ENCODE data around the gene ATRN.

Gene ATRN

GRCh38 chr20:3631534-3631933, 160.7 kb downstream of the ATRN start:
- no peak for DNase-seq

DNA sequence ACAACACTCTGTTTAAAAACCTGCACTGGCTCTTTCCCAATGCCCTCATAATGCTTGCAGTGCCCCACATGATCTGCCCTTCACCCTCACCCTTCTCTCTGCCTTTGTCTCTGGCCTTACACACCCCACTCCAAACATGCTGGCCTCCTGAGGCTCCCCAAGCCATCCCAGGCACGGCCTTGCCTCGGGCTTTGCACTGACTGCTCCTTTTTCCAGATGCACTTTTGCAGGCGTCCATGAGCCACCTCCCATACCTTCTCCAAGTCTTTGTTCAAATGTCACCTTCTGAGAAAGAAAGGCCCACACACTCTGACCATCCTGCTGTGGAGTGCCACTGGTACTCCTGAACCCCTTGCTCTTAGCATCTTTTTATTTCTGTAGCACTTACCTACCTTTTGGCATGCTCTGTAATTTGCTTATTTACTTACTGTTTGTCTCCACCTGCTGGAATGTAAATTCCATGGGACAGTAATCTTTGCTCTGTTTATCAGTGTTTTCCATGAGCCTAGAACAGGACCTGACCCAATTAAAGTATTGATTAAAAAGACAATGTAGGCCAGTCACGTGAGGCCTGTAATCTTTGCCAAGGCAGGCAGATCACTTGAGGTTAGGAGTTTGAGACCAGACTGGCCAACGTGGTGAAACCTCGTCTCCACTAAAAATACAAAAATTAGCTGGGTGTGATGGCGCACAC, 161.6 kb downstream of the ATRN start:
- no peak for DNase-seq

GRCh38 chr20:3633913-3634478, 163.2 kb downstream of the ATRN start:
- DNase-seq: no peak

DNA sequence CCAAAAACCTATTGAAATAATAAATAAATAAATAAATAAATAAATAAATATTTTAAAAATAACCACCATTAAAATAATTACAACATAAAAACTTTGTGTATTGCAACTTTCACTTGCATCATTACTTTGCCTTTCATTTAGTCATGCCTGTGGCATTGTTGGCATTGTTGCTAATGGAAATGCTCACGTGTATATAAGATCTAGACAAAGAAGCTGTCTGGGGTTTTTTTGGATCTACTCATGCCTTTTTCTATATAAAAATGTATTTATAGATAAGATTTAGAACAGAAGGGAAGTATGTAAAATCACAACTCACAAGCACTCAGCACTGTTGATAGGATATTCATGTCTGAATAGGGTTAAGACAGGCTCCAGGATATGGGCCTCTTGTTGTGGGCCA, 164.5 kb downstream of the ATRN start:
- no peak for DNase-seq

- no peak for DNase-seq
Observed at GRCh38 chr20:3640259-3640658, 169.4 kb downstream of the ATRN start.

DNA sequence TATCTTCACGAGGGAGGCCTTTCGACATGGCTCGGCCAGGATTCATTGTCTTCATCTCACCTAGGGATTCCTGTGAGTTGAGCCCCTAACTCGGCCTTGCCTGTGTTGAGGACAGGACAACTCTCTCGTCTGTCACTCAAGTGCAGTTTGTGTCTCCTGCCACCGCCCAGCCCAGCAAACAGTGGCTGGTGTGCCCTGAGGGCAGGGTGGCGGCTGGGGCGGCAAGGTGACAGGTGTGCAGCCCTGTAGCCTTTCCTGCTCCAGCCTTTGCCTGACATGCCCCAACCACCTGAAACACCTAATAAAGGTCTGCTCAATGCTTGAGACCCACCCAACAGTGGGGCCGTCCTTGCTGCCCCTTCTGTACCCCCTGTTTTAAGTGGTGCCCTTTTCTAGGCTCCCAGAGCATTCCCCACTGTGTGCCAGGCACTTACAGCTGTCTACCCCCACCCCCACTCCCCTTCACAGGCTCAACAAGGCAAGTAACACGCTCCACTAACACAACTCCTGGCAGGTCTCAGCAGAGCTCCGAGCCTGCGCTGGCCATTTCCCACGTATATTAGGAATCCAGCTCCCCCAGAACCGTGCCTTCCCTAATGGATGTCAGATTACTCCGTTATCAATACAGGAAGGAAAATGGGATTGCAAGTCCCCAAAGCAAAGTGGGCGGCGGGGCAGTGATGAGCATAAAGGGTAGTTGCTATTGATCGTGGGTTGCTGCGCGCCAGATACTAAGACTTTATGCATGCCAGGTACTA, 174.7 kb downstream of the ATRN start:
- DNase-seq: no peak

DNA sequence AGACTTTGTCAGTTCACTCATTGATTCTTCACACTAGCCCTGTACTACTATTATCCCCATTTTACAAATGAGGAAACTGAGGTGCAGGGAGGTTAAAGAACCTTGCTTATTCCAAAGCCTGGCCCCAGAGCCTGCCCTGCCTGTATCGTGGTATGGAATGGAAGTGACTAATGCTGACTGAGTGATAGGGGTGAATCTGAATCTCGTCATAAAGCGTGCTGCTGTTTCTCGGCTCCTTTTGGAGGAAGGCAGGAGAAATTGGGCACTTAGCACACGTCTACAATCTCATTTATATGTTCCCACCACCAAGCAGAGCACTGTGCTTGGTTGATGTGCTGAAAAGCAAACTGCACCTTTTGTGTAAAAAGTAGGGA, 175.2 kb downstream of the ATRN start:
- no peak for DNase-seq

DNA sequence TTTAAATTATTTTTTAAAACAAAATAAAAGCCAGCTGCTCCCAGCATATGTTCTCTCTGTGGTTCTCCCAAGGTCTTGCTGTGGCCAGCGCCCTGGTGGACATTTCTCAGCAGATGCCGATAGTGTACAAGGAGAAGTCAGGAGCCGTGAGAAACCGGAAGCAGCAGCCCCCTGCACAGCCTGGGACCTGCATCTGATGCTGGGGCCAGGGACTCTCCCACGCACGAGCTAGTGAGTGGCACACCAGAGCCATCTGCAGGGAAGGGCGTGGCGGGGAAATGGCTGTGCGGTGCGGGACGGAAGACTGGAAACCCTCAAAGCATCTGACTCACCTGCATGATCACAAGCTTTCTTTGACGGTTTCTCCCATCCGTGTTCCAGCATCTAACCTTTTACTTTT, 175.8 kb downstream of the ATRN start:
- no peak for DNase-seq

GRCh38 chr20:3647473-3647872, 176.7 kb downstream of the ATRN start:
- DNase-seq: no peak

DNA sequence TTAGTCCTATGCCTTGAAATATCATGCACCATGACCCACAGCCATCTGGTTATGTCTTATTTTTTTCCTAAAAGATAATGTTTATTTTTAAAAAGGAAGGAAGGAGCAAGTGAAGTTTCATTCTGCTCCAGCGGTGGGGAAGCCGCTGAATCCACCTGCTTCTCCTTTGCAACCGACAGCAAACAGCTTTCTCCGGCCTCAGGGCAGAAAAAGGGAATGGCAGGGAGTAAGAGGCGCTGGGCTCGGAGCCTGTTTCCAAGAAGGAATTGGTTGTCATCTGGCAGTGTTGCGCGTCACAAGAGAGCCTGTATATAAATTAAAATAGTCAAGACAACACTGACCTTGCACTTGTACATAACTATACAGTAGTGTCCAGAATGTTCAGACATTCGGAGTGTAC, 178.1 kb downstream of the ATRN start:
- no peak for DNase-seq

DNA sequence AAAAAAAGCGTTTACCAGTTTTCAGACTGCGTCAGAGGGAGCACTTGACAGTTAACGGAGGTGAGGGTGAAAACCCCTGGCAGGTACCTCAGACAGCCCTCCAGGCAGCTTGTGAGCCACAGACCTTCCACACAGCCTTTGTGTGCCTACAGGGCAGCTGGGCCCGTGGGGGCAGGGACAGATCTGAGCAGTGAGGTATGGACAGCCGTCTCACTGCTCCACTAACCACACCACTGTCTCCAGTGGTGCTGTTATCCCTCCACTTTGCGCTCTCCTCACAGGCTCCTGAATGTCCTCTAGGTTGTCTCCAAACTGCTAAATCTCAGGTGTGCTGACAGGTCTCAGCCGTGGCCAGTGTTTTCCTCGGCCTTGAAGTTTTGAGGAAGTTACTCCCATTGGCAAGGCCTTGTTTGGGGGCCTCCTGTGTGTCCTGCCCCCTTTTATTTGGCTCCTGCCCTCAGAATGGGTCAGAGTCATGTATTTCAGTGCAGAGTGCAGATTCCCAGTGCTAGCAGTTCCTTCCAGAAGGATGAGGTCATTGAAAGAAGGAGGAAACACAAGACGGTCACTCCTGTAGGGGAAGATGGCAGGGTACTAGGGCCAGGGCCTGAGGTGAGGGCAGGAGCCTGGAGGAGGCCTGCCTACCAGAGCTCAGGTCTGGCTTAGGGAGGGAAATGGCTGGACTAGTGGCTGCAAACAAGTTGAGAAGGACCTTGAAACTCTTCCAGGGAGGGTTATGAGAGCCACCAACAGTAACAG, 180.6 kb downstream of the ATRN start:
- DNase-seq: no peak

GRCh38 chr20:3652221-3652620, 181.4 kb downstream of the ATRN start:
- DNase-seq: no peak

GRCh38 chr20:3652676-3653596, 182.1 kb downstream of the ATRN start:
- DNase-seq: no peak

- no peak for DNase-seq
Observed at GRCh38 chr20:3653921-3654320, 183.1 kb downstream of the ATRN start.

DNA sequence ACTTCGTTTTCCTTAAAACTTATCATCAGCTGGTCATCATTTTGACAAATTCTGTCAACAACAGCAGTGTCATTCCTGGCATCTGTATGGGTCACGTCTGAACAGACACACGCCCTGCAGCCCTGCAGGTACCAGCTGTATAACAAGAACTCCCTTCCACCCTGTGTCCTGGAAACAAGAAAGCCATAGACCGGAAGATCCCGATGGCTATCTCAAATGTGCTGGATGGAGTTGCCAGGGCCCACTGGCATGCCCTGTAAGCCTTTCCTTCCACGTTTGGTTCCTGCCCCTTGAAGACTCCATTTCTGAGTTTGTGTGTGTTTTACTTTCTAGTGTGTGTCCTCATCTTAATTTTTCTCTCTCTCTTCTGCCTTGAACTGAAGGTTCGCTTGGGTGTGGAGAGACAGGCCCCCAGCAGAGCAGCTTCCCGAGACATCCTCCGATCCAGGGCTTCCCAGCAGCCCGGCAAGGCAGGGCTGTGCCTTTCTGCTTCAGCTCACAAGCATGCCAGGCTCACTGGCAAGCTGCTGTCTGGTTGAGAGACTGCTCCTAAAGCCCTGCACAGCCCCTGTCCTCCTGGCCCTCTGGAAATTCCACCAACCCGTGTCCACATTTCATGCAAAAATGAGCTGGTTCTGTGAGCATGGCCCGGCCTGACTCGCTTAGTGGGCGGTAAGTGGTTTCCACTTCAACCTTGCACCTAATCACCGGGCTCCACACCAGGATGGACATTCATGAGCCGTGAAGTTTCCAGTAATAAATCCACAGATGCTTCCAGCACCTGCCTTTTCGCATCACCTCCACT, 183.7 kb downstream of the ATRN start:
- DNase-seq: no peak

GRCh38 chr20:3655131-3655405, 184.2 kb downstream of the ATRN start:
- no peak for DNase-seq

DNA sequence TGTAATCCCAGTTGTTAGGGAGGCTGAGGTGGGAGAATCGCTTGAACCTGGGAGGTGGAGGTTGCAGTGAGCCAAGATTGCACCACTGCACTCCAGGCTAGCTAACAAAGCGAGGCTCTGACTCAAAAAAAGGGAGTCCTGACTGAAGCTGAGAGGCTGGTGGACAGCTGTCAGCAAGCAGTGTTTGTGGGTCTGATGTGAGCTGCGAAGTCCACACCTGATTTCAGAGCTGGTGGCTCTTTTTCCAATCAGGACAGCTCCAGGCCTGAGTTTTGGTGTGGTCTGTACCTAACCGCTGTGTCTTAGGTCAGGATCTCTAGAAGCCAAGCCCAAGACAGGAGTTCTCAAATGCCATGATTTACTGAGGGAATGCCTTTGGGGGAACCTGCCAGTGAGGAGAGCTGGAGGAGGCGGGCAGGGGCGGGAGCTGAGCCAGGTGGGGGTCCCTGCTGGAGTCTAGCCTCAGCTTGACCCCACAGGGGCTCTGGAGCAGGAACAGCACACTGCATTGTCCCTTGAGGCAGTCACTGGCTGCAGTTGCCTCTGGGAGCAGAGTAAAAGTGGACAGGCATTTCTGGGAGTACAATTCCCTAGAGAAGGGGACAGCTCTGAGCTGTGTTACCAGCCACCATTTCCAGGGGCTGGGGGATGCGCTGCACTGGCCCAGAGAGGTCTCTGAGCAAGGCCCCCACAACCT, 187.3 kb downstream of the ATRN start:
- DNase-seq: no peak

GRCh38 chr20:3658716-3659491, 188.1 kb downstream of the ATRN start:
- DNase-seq: no peak

DNA sequence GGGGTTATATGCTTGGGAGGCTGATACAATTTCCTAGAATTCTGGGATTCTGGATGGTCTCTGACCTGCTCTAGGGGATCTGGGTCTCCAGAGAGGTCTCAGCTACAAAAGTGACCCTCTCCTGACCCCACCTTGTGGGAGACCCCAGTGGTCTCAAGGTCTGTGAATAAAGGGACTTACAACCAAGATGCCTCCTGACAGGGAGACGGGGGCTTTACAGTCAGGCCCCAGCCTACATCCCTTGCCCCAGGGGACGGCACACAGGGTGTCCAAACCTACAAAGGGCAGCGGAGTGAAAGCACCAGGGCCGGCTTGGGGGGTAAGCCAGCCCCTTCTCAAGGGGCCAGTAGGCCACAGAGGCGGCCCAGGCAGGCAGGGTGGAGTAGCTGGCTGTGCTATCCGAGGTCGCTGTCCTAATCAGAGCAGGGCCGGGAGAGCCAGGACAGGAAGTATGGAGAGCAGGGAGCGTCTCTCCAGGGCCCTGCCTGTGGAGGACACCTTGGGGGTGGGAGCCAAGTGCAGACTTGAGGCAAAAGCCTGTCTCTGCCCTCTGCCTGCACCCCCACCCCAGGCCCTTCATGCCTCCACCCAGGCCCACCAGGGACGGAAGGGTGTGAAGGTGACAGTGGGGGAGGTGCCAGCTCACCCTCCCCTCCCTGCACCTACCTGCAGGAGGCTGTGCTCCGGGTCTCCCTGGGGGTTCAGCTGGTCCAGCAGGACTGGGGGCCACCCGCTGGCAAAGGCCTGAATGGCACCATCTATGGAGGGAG, 188.9 kb downstream of the ATRN start:
- DNase-seq: no peak
